OCI-LY7 (cell line): Measurements from ENCODE around the gene CCL25.

Source experiments
- EZH2phosphoT487 ChIP-seq: fragments of 200-600 bp; sonication (generic); IDR thresholded peaks from 2 replicates; pipeline ENCODE4 v1.6.1; 2018; ENCODE audit warnings: low read depth, borderline replicate concordance, mild to moderate bottlenecking, mixed run types, antibody characterized with exemption, low read length, moderate library complexity, mixed read lengths
- TF ChIP-seq, protein P1 (sequence below): fragments of 200-600 bp; sonication (generic); conservative IDR thresholded peaks from 2 replicates; pipeline ENCODE4 v1.5.1; 2014; ENCODE audit warnings: mild to moderate bottlenecking, antibody characterized with exemption, low read length, moderate library complexity, mixed read lengths

- TF ChIP-seq, protein P1, sequence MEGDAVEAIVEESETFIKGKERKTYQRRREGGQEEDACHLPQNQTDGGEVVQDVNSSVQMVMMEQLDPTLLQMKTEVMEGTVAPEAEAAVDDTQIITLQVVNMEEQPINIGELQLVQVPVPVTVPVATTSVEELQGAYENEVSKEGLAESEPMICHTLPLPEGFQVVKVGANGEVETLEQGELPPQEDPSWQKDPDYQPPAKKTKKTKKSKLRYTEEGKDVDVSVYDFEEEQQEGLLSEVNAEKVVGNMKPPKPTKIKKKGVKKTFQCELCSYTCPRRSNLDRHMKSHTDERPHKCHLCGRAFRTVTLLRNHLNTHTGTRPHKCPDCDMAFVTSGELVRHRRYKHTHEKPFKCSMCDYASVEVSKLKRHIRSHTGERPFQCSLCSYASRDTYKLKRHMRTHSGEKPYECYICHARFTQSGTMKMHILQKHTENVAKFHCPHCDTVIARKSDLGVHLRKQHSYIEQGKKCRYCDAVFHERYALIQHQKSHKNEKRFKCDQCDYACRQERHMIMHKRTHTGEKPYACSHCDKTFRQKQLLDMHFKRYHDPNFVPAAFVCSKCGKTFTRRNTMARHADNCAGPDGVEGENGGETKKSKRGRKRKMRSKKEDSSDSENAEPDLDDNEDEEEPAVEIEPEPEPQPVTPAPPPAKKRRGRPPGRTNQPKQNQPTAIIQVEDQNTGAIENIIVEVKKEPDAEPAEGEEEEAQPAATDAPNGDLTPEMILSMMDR: no peak
- no peak for TF ChIP-seq EZH2phosphoT487
Observed at GRCh38 chr19:8041531-8041931, 11.0 kb upstream of the CCL25 start.
